NCI-H2227 treated with DMSO at 0.1 percent for 48 hours (cell line): ENCODE measurements around the gene SLC5A2.
"Not testable (repeated sequence)": the region's sequence is repeated elsewhere in the genome, so short reads cannot be mapped to it uniquely, and the experiment has no call there.

Experiments
- DNase-seq: peaks from one replicate; lab custom pipeline; 2025; lab: John Stamatoyannopoulos, UW

Gene SLC5A2

GRCh38 chr16:31529108-31529936 lies 46.4 kb downstream of the SLC5A2 start:
- DNase-seq: no peak

- no peak for DNase-seq
Observed at GRCh38 chr16:31529937-31530312, 47.0 kb downstream of the SLC5A2 start.

GRCh38 chr16:31530405-31530804 lies 47.5 kb downstream of the SLC5A2 start:
- no peak for DNase-seq

- no peak for DNase-seq
Observed at GRCh38 chr16:31531096-31531495, 48.2 kb downstream of the SLC5A2 start.

- no peak for DNase-seq
Observed at GRCh38 chr16:31532120-31532519, 49.2 kb downstream of the SLC5A2 start.

- no peak for DNase-seq
Observed at GRCh38 chr16:31532896-31533295, 50.0 kb downstream of the SLC5A2 start.

- no peak for DNase-seq
Observed at GRCh38 chr16:31535737-31536136, 52.8 kb downstream of the SLC5A2 start.

- DNase-seq: no peak
Observed at GRCh38 chr16:31536804-31537361, 54.0 kb downstream of the SLC5A2 start.

- no peak for DNase-seq
Observed at GRCh38 chr16:31537362-31538242, 54.7 kb downstream of the SLC5A2 start.

GRCh38 chr16:31538243-31538598 lies 55.3 kb downstream of the SLC5A2 start:
- DNase-seq: not testable (repeated sequence)

- DNase-seq: not testable (repeated sequence)
Observed at GRCh38 chr16:31539762-31540161, 56.8 kb downstream of the SLC5A2 start.
